Stimulated activated CD4-positive, alpha-beta T cell treated with anti-CD3 and anti-CD28 coated beads, Interleukin-15, amount 100 ng/mL, for 48 hours (primary cell): Measurements from ENCODE around the gene MAPK4.

ENCODE experiments used
- DNase-seq, 2 donors: peaks; one replicate each; pipeline ENCODE4 v3.0.0-alpha.2; 2020; ENCODE audit warnings: low read depth in 2 of 2

Gene MAPK4

DNA sequence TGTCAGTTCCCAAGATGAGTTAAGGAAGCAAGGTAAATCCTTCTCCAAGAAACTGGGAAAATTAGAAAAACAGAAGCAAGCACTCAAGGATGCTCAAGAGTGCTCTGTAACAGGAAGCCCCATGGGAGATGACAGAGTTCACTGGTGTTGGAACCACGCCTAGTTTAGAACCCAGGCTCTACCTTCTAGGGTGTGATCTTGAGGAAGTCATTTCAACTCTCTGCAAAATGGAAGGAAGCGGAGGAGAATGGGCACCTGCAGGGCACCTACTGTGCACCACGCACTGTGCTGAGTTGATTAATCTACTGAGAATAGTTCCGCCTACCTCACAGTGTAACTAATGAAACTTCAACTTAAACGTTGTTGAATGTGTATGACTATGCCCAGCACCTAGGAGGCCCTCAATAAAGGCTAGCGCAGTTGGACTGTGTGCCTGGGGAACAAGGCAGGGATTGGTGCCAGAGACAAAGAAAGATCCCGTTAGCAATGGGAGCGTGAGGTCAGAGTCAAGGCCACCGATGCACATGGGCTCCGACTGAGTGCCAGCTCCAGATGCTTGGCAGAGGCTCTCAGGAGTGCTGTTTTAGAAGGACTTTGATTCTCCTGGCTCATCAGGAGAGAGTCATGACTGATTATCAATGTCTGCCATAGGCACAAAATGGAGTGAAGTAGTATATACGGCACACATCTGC lies 93.7 kb downstream of the MAPK4 start:
- DNase-seq: no peak

GRCh38 chr18:50654211-50654610 lies 94.3 kb downstream of the MAPK4 start:
- DNase-seq: no peak

- no peak for DNase-seq
These were observed 95.0 kb downstream of the MAPK4 start for GRCh38 chr18:50654658-50655550.

DNA sequence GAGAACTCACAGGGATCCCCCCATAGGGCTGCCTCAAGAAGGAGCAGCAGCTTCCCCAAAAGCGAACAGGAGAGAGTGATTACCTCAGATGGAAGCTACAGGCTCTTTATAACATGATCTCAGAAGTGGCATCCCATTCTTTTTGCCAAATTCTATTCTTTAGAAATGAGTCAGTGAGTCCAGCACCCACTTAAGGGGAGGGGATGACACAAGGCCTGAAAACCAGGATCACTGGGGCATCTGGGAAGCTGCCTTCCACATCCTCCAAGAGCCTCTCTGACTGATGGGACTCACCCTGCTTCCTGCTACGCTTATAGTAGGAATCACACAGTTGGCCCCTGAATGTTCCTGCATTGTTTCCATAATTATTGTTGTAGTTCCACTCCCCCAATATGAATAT lies 96.5 kb downstream of the MAPK4 start:
- no peak for DNase-seq

DNA sequence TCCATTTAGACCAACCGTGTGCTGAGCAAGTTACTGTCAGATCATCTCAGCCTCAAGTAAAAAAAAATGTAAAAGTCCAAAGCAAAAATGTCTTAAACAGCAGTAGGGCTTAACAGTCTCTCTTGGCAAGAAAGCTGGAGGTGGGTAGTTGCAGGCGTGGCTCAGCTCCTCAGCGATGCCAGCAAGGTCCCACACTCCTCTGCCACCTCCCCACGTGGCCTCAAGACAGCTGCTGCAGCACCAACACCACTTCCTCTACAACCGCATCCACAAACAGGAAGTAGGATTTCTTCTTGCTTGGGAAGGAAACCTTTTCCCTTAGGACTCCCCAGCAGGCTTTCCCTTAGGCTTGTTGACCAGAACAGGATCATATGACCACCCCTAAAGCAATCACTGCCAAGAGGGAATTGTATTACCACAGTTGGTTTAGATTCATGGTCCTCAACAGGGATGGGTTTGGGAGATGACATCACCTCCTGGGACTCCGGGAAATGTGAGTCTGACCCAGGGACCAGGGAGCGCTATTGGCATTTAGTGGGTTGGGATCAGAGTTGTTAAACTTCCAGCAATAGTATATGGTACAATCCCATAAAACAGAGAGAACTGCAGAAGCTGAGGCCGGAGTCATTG lies 97.1 kb downstream of the MAPK4 start:
- DNase-seq: no peak

GRCh38 chr18:50658601-50659000 lies 98.7 kb downstream of the MAPK4 start:
- no peak for DNase-seq

- no peak for DNase-seq
These were observed 99.5 kb downstream of the MAPK4 start for GRCh38 chr18:50659091-50660003.

- DNase-seq: no peak
These were observed 101.1 kb downstream of the MAPK4 start for GRCh38 chr18:50661013-50661412.

DNA sequence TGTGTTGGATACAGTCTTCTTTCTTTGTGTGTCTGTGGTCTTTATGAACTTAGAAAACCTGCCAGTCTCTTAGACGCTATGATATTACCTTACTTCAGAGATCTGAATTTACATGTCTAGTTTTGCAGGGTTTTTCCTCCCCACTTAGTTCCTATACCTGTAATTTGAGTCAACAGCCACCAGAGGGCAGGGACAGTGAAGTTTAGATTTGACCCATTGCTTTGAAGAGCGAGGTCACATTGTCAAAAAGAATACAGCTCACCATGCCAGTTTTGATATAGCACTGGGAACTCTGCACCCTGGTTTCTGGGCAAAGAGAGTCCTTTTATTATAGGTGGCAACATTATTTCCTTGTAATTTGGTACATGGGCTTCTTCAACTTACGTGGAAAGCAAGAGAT lies 102.3 kb downstream of the MAPK4 start:
- DNase-seq: no peak

DNA sequence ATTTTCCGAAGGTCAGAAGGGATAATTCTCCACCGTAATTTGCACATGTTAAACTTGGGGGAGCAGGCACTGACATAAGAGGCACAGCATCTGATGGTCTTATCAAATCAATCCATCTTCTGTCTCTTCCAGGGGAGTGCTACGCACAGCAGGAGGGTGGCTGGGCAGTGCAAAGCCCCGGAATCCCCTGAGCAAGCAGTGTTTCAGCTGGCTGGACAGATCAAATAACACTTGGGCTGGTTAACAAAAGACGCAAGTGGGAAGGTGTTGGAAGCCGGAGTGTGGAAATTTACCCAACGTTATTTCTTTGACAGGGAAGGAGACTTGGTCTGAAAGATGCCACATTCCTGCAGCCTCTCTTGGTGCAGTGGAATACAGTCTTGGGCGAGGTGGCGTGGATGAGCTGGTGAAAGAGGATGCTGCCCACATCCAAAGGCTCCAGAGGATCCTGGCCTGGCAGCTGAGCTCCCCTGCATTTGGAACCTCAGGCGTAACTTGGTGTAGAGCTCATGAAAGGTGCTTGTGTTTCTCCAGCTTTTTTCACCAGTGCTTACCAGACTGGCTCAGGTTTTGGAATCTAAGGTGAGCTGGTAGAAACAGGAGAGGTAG lies 103.0 kb downstream of the MAPK4 start:
- DNase-seq: no peak

- DNase-seq: no peak
These were observed 103.9 kb downstream of the MAPK4 start for GRCh38 chr18:50663626-50664441.

DNA sequence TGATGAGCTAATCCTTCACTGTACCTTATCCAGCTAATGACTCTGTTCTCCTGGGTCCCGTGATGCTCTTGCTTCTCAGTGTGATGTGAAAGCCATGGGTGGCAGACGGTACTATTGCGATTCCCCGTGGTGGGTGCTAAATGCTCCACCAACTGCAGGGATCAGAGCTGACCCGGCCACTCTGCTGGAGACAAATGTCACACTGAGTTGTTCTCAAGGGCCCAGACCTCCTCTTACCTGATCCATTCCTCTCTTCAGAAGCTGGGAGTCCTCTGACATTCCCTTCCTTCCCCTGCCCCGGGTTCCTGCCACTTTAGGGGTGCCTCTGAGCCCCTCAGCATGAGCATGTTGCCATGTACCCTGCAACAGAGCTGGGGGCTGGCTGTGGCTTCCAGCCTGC lies 105.1 kb downstream of the MAPK4 start:
- no peak for DNase-seq

DNA sequence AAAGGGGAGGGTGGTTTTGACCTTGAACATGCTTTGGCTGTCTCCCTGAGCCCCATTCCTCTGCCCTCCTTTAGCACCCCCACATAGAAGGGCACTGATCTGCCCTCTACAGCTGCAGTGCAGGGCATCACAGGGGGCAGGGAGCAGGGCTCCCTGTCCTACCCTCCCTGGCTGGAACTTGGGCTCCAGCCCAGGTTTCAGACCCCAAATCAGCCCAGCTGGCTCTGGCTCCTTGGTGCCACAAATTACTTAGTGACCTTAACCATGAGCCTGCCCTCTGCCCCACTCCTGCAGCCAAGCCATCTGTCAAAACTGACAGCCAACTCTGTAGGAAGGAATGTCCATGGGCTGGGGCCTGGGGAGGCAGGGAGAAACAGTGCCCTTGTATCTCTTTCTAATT lies 105.6 kb downstream of the MAPK4 start:
- DNase-seq: no peak

DNA sequence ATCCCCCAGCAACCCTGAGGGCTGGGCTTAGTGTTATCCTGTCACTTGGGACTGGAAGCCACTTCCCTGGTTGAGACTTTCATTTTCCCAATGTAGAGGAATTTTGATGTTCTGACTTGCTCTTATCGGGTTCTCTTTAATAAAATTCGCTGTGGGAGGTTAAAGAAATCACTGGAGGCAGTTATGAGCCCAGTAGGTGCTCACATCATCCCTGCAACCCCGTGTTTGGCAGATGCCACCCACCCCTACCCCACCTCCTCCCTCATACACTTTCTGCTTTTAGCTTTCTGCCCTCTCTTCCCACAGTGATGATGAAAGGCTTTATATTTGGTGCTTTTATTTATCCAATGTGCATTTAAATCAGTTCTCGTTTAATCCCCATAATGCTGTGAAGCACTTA lies 106.6 kb downstream of the MAPK4 start:
- DNase-seq: no peak

- DNase-seq: no peak
These were observed 111.5 kb downstream of the MAPK4 start for GRCh38 chr18:50671376-50671775.

GRCh38 chr18:50674307-50674980 lies 114.6 kb downstream of the MAPK4 start:
- DNase-seq: no peak

GRCh38 chr18:50675043-50675442 lies 115.2 kb downstream of the MAPK4 start:
- no peak for DNase-seq

DNA sequence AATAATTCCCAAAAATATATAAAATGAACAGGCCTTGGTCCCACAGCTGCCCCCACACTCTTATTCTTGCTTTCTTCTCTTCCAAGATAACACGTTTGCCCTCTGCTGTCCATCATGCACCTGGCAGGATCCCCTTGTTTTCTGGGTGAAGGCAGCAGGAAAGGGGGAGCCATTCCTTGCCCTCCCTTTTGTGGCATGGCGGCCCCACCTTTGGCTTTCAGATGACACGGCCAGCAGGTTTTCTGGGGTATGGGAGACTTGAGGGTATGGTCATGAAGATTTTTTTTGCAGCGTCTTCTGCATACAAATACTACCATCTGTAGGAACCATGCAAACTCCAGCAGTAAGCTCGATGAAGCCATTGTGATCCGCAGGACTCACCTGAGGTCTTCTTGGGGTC lies 118.8 kb downstream of the MAPK4 start:
- no peak for DNase-seq

- DNase-seq: no peak
These were observed 119.2 kb downstream of the MAPK4 start for GRCh38 chr18:50679056-50679455.

DNA sequence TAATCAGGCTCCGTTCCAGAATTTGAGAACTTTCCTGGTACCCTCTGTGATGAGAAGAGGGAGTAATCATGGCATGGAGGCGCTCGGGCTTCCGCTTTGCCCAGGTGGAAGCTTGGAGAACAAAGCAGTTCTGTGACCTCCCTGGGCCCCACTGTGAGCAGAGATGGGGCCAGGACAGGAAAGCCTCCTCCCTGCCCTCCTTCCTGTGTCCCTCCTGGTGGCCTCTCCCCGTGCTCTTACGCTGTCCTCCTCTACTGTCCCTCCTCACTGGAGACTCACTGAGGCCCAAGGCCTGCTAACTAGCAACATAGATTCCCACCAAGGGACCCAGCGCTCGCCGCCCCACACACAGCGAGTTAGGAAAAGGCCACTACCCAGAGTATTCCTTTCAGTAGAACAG lies 119.8 kb downstream of the MAPK4 start:
- DNase-seq: no peak
